Epithelial cell of esophagus (primary cell): Measurements from ENCODE around the gene POMP.

Experiments
- DNase-seq: peaks from one replicate; pipeline ENCODE4 v3.0.0; 2010; ENCODE audit warnings: low read depth
- H3K4me3 ChIP-seq: 2 replicates; pipeline ENCODE4 v1.5.1; 2011; ENCODE audit warnings: mild to moderate bottlenecking, low read length, control low read depth
- TF ChIP-seq, protein P1 (sequence below): IDR thresholded peaks from 2 replicates; pipeline ENCODE4 v1.5.1; 2011; ENCODE audit warnings: low read depth, mild to moderate bottlenecking, low read length, control low read depth, inconsistent platforms; ENCODE audit not compliant: insufficient read depth; ENCODE audit errors: missing control alignments

Gene POMP

GRCh38 chr13:28725046-28725610, 66.2 kb downstream of the POMP start:
- H3K4me3 ChIP-seq: no peak overlapping the region
- TF ChIP-seq, protein P1, sequence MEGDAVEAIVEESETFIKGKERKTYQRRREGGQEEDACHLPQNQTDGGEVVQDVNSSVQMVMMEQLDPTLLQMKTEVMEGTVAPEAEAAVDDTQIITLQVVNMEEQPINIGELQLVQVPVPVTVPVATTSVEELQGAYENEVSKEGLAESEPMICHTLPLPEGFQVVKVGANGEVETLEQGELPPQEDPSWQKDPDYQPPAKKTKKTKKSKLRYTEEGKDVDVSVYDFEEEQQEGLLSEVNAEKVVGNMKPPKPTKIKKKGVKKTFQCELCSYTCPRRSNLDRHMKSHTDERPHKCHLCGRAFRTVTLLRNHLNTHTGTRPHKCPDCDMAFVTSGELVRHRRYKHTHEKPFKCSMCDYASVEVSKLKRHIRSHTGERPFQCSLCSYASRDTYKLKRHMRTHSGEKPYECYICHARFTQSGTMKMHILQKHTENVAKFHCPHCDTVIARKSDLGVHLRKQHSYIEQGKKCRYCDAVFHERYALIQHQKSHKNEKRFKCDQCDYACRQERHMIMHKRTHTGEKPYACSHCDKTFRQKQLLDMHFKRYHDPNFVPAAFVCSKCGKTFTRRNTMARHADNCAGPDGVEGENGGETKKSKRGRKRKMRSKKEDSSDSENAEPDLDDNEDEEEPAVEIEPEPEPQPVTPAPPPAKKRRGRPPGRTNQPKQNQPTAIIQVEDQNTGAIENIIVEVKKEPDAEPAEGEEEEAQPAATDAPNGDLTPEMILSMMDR: no peak
- no peak for DNase-seq
